GM12865 (cell line): Measurements from ENCODE around the gene AGBL4.

Experiments
- DNase-seq: peaks from one replicate; pipeline ENCODE4 v3.0.0; 2010; ENCODE audit warnings: low read depth
- H3K4me3 ChIP-seq: 2 replicates; pipeline ENCODE4 v1.5.1; 2011; ENCODE audit warnings: mild to moderate bottlenecking, low read depth, low read length, control low read depth
- TF ChIP-seq, protein P1 (sequence below): IDR thresholded peaks from 2 replicates; pipeline ENCODE4 v1.5.1; 2011; ENCODE audit warnings: low read length, control low read depth, low read depth, inconsistent platforms; ENCODE audit not compliant: insufficient read depth; ENCODE audit errors: missing control alignments

AGBL4 gene

DNA sequence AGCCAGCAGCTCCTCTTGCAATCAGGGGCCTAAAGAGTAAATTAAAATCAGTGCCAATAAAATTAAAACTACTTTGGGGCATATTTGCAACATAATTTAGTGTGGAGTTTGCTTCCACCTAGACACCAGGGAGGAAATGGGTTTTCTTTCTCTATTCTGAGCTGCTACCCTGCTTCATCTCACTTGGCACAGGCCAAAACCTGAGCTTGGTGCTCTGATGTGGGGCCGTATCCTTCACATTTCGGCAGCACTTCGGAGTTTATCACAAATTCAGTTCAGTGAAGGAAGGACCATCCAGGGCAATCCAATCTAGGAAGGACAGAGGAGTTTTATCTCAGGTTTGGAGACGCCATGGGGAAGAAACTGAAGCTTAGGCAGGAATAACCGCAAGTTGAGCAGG, 1428.1 kb downstream of the AGBL4 start:
- TF ChIP-seq, protein P1, sequence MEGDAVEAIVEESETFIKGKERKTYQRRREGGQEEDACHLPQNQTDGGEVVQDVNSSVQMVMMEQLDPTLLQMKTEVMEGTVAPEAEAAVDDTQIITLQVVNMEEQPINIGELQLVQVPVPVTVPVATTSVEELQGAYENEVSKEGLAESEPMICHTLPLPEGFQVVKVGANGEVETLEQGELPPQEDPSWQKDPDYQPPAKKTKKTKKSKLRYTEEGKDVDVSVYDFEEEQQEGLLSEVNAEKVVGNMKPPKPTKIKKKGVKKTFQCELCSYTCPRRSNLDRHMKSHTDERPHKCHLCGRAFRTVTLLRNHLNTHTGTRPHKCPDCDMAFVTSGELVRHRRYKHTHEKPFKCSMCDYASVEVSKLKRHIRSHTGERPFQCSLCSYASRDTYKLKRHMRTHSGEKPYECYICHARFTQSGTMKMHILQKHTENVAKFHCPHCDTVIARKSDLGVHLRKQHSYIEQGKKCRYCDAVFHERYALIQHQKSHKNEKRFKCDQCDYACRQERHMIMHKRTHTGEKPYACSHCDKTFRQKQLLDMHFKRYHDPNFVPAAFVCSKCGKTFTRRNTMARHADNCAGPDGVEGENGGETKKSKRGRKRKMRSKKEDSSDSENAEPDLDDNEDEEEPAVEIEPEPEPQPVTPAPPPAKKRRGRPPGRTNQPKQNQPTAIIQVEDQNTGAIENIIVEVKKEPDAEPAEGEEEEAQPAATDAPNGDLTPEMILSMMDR = no peak
- DNase-seq = no peak
- no peak overlapping the region for H3K4me3 ChIP-seq

DNA sequence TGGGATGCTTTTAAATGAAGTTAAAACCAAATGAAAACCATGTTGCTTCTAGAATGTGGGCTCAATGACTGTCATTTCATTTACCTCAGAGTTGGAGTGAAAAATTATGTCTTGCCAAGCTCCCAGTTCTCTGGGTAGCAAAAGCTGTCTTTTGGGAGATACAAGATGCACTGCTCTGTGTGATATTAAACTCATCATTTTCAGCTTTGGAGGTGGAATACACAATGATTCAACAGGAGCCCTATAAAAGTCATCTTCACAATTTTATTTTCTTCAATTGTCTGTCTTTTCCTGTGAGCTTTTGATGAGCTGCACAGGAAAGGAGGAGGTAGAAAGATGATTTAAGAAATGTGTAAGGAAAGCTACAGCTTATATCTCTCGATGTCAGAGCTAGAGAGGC, 1431.4 kb downstream of the AGBL4 start:
- no peak overlapping the region for H3K4me3 ChIP-seq
- TF ChIP-seq, protein P1 = no peak
- DNase-seq = no peak

DNA sequence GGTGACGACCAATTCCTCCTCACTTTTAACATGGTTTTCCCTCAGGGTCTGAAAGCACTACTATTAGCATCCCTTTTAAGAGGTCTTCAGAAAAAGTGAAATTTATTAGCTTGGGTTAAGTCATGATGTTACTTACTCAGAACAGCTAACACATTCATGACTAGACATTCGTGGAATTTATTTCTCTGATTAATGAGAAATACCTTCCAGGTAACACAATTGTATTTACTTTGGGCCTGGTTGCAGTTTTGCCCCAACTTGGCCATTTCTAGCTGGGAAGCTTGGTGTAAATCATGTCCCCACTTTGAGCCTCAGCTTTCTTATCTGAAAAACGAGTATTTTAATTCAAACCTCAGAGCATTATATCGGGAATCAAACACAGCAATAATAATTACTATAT, 1432.6 kb downstream of the AGBL4 start:
- no peak for DNase-seq
- TF ChIP-seq, protein P1 = no peak
- no peak overlapping the region for H3K4me3 ChIP-seq

DNA sequence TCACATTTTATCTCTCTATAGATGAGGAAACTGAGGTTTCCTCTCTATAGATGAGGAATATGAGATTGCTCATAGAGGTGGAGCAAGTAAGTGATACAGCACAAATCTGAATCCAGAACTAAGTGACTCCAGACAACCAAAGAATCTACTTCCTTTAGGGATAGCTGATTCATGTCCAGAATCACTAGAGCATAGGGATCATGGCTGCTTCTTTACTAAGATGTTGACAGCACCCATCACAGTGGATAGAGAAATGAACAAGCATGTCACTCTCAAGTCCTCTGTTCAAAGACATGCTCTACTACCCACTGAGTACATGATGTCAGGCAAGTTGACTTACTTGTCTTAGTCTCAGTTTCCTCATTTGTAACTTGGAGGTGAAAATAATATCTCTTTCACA, 1435.7 kb downstream of the AGBL4 start:
- TF ChIP-seq, protein P1 = no peak
- H3K4me3 ChIP-seq = no peak overlapping the region
- DNase-seq = no peak

DNA sequence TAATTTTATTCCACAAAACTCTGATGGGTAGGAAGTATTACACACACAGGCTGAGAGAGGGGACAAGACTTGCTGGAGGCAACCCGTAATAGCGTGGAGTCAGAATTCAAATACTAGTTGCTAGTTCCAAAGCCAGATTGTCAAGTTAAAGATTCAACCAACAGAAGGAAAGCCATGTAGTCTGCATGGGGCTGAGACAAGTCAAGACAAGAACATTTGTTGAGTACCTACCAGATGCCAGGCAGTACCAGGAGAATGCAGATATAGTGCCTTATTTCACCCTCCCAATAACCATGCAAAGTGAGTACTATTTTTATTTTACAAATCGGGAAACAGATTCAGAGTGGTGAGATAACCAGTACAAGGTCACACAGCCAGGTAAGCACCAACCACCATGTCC, 1441.3 kb downstream of the AGBL4 start:
- no peak for DNase-seq
- H3K4me3 ChIP-seq = no peak overlapping the region
- TF ChIP-seq, protein P1 = no peak

DNA sequence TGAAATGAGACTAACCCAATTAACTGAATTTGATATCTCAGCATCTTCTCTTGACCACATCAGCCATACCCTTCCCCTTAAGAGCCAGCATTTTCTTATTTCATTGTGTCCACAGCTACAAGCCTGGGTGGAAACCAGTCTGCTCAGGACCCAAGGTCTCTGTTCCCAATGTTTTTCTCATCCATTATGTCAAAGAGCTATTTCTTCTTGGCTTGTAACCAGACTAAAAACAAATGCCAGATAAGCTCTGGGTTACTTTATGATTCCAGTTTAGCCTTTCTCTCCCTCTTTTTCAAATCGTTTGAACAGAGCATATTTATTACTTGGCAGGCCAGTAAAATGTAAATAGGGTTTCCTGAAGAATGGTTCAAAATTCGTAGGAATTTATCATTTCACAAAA, 1442.5 kb downstream of the AGBL4 start:
- no peak for DNase-seq
- TF ChIP-seq, protein P1 = no peak
- no peak overlapping the region for H3K4me3 ChIP-seq

DNA sequence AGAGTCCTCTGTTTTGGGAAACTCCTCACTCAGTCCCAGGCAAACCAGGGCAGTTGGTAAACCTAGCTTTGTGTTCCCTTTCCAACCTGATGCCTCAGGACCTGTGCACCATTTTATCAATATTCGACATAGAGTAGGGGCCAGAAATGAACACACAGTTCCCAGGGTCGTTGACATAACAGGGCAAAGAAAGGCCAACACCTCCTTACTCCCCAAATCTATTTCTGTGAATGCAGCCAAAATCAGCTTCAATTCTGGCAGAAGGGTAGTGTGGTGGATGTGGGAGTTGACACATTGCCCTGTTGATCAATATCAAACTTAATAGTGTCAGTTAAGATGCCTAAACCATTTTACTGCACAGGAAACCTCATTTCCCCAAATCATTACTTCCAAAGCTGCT, 1447.2 kb downstream of the AGBL4 start:
- H3K4me3 ChIP-seq = no peak overlapping the region
- TF ChIP-seq, protein P1 = no peak
- DNase-seq = no peak
